ENCODE results near the gene FHIP1B.

FHIP1B gene

GRCh38 chr11:6200975-6201374, 33.5 kb downstream of the FHIP1B start:
- DNase-seq (ENCODE audit: low spot score) = no peak

GRCh38 chr11:6199174-6199810, 35.1 kb downstream of the FHIP1B start, which contains the start of gene OR52W1:
Gene OR52W1 (plus strand): TSS chr11:6199224. CDS start chr11:6199224, 0 bp downstream.
- DNase-seq (ENCODE audit: low spot score) = no peak

GRCh38 chr11:6197466-6198200, 36.8 kb downstream of the FHIP1B start:
- DNase-seq (ENCODE audit: low spot score) = no peak

- no peak for DNase-seq (ENCODE audit: low spot score)
These were observed 38.0 kb downstream of the FHIP1B start for GRCh38 chr11:6196396-6196795.

- DNase-seq (ENCODE audit: low spot score) = no peak
These were observed 40.3 kb downstream of the FHIP1B start for GRCh38 chr11:6194065-6194581.

GRCh38 chr11:6191742-6192141, 42.7 kb downstream of the FHIP1B start:
- DNase-seq (ENCODE audit: low spot score) = no peak

GRCh38 chr11:6175440-6175839, 59.0 kb downstream of the FHIP1B start:
- no peak for DNase-seq (ENCODE audit: low spot score)

GRCh38 chr11:6170226-6170625, 64.2 kb downstream of the FHIP1B start, which contains the start of gene OR52B2:
Gene OR52B2 (minus strand): TSS chr11:6170326. CDS start chr11:6170326, 0 bp downstream.
- no peak for DNase-seq (ENCODE audit: low spot score)
